ENCODE results near the gene ZNF575.

ZNF575 gene

DNA sequence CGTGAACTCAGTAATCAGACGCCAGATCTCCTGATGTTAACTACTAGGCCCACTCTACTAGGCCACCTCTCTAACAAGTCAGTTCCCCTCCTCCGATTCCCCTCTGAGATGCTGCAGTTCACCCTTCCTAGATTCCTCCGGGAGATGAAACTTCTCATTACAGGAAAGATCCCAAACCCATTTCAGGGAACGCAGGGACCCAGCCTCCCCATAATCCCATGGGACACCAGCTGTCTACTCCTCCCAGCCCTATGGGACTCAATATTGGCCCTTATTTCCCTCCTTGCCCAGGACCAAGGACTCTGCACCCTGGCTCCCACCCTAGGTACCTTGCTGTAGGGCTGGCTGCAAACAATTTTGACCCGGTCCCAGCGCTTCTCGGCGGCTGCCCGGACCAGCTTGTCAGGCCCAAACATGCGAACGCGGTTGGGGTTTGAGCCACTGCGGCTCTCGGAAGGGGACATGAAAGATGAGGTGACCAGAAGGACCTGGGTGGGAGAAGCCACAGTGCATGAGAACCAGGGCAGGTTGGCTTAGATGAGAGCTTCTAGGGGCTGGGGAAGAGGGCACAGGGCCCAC lies 21.4 kb downstream of the ZNF575 start:
- H3K4me1 ChIP-seq (ENCODE audit: insufficient read depth, insufficient read length) = no peaks in the 10 kb centered on the region
- no peak for DNase-seq (ENCODE audit: low read depth, low spot score)
- H3K36me3 ChIP-seq (ENCODE audit: insufficient read depth, insufficient read length, low read length) = peaks cover 51% of the 10 kb centered on the region
- H3K27me3 ChIP-seq (ENCODE audit: insufficient read depth, insufficient read length) = no peaks in the 10 kb centered on the region
- no peak for TF ChIP-seq YY1 (IDR thresholded peaks at IDR 0.05; ENCODE audit: insufficient read depth, insufficient read length)
- H3K9ac ChIP-seq (ENCODE audit: insufficient read length, low read depth) = no peak overlapping the region
- H3K9me3 ChIP-seq (ENCODE audit: insufficient read depth, low read length) = no peaks in the 10 kb centered on the region
- no peak overlapping the region for H3K4me3 ChIP-seq (ENCODE audit: insufficient read length, low read depth)

GRCh38 chr19:43555185-43555770 lies 22.3 kb downstream of the ZNF575 start:
- Histone ChIP-seq H3K9me3 (ENCODE audit: insufficient read depth, low read length) (no peaks in the 10 kb centered on the region), H3K4me1 (ENCODE audit: insufficient read depth, insufficient read length) (no peaks in the 10 kb centered on the region), H3K4me3 (ENCODE audit: insufficient read length, low read depth) (no peak overlapping the region), H3K36me3 (ENCODE audit: insufficient read depth, insufficient read length, low read length) (peaks cover 51% of the 10 kb centered on the region), H3K27me3 (ENCODE audit: insufficient read depth, insufficient read length) (no peaks in the 10 kb centered on the region), H3K9ac (ENCODE audit: insufficient read length, low read depth) (no peak overlapping the region)
- no peak for TF ChIP-seq SUZ12 (IDR thresholded peaks at IDR 0.05; ENCODE audit: extremely low read depth, insufficient read depth, insufficient read length)
- TF ChIP-seq YY1 (IDR thresholded peaks at IDR 0.05; ENCODE audit: insufficient read depth, insufficient read length) = no peak
- TF ChIP-seq ZNF274 (IDR thresholded peaks at IDR 0.05; ENCODE audit: low read depth, low read length) = no peak
- DNase-seq (ENCODE audit: low read depth, low spot score) = peak; percentile 70

- Histone ChIP-seq H3K36me3 (ENCODE audit: insufficient read depth, insufficient read length, low read length) (peaks cover 32% of the 10 kb centered on the region), H3K4me1 (ENCODE audit: insufficient read depth, insufficient read length) (peaks cover 4% of the 10 kb centered on the region), H3K9ac (ENCODE audit: insufficient read length, low read depth) (no peak overlapping the region), H3K27me3 (ENCODE audit: insufficient read depth, insufficient read length) (no peaks in the 10 kb centered on the region), H3K9me3 (ENCODE audit: insufficient read depth, low read length) (no peaks in the 10 kb centered on the region), H3K4me3 (ENCODE audit: insufficient read length, low read depth) (no peak overlapping the region)
- no peak for TF ChIP-seq YY1 (IDR thresholded peaks at IDR 0.05; ENCODE audit: insufficient read depth, insufficient read length)
- no peak for DNase-seq (ENCODE audit: low read depth, low spot score)
Observed at GRCh38 chr19:43560687-43561086, 27.7 kb downstream of the ZNF575 start.

DNA sequence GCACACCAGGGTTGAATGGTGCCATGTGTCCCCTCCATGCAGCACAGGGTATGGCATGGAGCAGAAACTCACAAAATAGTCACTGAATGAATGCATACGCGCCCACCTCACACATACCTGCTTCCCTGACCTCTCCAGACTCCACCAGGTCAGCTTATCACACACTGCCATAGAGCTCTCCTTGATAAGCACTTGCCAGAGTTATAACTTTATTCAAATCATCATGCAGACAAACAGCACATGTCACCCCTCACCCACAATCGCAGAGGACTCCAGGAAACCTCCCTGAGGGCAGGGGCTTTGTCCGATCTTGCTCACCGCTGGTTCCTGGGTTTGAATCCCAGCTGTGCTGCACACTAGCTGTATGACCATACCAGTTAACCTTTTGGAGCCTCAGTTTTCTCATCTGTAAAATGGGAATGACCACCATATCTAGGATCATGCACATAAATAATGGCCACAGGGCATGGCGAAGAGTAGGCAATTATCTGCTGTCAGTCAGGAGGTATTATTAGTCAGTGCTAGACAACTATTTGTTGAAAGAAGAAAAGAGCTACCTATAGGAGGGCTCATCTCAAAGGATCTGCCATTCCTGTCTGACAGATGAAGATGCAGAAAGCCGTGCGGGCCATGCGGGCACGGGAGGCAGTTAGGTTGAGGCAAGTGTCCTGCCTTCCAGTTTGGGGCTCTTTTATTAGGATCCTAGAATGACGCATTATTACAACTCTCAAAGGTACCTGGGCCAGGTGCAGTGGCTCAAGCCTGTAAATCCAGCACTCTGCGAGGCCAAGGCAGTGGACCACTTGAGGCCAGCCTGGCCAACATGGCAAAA lies 28.4 kb downstream of the ZNF575 start:
- Histone ChIP-seq H3K9me3 (ENCODE audit: insufficient read depth, low read length) (no peaks in the 10 kb centered on the region), H3K27me3 (ENCODE audit: insufficient read depth, insufficient read length) (no peaks in the 10 kb centered on the region), H3K9ac (ENCODE audit: insufficient read length, low read depth) (no peak overlapping the region), H3K36me3 (ENCODE audit: insufficient read depth, insufficient read length, low read length) (peaks cover 32% of the 10 kb centered on the region), H3K4me1 (ENCODE audit: insufficient read depth, insufficient read length) (peaks cover 4% of the 10 kb centered on the region), H3K4me3 (ENCODE audit: insufficient read length, low read depth) (no peak overlapping the region)
- DNase-seq (ENCODE audit: low read depth, low spot score) = no peak
- TF ChIP-seq YY1 (IDR thresholded peaks at IDR 0.05; ENCODE audit: insufficient read depth, insufficient read length) (no peak), ZNF274 (IDR thresholded peaks at IDR 0.05; ENCODE audit: low read depth, low read length) (no peak), SUZ12 (IDR thresholded peaks at IDR 0.05; ENCODE audit: extremely low read depth, insufficient read depth, insufficient read length) (no peak)

- no peak overlapping the region for H3K9ac ChIP-seq (ENCODE audit: insufficient read length, low read depth)
- no peak for DNase-seq (ENCODE audit: low read depth, low spot score)
- H3K4me1 ChIP-seq (ENCODE audit: insufficient read depth, insufficient read length) = peaks cover 4% of the 10 kb centered on the region
Observed at GRCh38 chr19:43562226-43562697, 29.3 kb downstream of the ZNF575 start.

DNA sequence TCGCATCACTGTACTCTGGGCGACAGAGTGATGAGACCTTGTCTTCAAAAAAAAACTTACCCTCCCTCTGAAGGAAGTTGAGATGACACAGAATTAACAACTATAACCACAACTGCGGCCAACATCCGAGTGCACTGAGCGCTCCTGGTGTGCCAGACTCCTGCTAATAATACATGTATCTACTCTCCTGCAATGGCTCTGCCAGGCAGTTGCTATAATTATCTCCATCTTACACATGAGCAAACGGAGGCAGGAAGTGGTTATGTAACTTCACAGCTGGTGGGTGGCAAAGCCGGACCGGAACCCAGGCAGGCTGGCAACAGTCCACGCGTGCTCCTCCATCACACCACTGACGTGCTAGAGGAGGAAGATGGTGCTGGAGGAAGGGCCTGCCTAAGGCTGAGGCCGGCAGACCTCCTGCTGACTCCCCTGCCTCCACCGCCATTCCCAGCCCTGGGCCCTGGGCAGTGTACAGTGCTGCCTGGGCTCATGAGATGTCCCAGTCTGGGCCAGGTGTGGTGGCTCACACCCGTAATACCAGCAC lies 29.8 kb downstream of the ZNF575 start:
- Histone ChIP-seq H3K9me3 (ENCODE audit: insufficient read depth, low read length) (no peaks in the 10 kb centered on the region), H3K9ac (ENCODE audit: insufficient read length, low read depth) (no peak overlapping the region), H3K4me3 (ENCODE audit: insufficient read length, low read depth) (no peak overlapping the region), H3K27me3 (ENCODE audit: insufficient read depth, insufficient read length) (no peaks in the 10 kb centered on the region), H3K4me1 (ENCODE audit: insufficient read depth, insufficient read length) (peaks cover 4% of the 10 kb centered on the region), H3K36me3 (ENCODE audit: insufficient read depth, insufficient read length, low read length) (peaks cover 32% of the 10 kb centered on the region)
- TF ChIP-seq ZNF274 (IDR thresholded peaks at IDR 0.05; ENCODE audit: low read depth, low read length) = no peak
- TF ChIP-seq SUZ12 (IDR thresholded peaks at IDR 0.05; ENCODE audit: extremely low read depth, insufficient read depth, insufficient read length) = no peak
- TF ChIP-seq YY1 (IDR thresholded peaks at IDR 0.05; ENCODE audit: insufficient read depth, insufficient read length) = no peak
- no peak for DNase-seq (ENCODE audit: low read depth, low spot score)

More at GRCh38 chr19:43562226-43562697, 29.3 kb downstream of the ZNF575 start:
- H3K27me3 ChIP-seq (ENCODE audit: insufficient read depth, insufficient read length) = no peaks in the 10 kb centered on the region
- no peak overlapping the region for H3K4me3 ChIP-seq (ENCODE audit: insufficient read length, low read depth)
- TF ChIP-seq YY1 (IDR thresholded peaks at IDR 0.05; ENCODE audit: insufficient read depth, insufficient read length) (no peak), ZNF274 (IDR thresholded peaks at IDR 0.05; ENCODE audit: low read depth, low read length) (no peak), SUZ12 (IDR thresholded peaks at IDR 0.05; ENCODE audit: extremely low read depth, insufficient read depth, insufficient read length) (no peak)
- peaks cover 32% of the 10 kb centered on the region for H3K36me3 ChIP-seq (ENCODE audit: insufficient read depth, insufficient read length, low read length)
- H3K9me3 ChIP-seq (ENCODE audit: insufficient read depth, low read length) = no peaks in the 10 kb centered on the region

GRCh38 chr19:43563816-43564457 lies 30.9 kb downstream of the ZNF575 start:
- Histone ChIP-seq H3K4me3 (ENCODE audit: insufficient read length, low read depth) (no peak overlapping the region), H3K9ac (ENCODE audit: insufficient read length, low read depth) (no peak overlapping the region), H3K9me3 (ENCODE audit: insufficient read depth, low read length) (no peaks in the 10 kb centered on the region), H3K36me3 (ENCODE audit: insufficient read depth, insufficient read length, low read length) (peaks cover 30% of the 10 kb centered on the region), H3K4me1 (ENCODE audit: insufficient read depth, insufficient read length) (peaks cover 4% of the 10 kb centered on the region), H3K27me3 (ENCODE audit: insufficient read depth, insufficient read length) (no peaks in the 10 kb centered on the region)
- no peak for DNase-seq (ENCODE audit: low read depth, low spot score)
- TF ChIP-seq ZNF274 (IDR thresholded peaks at IDR 0.05; ENCODE audit: low read depth, low read length) (no peak), YY1 (IDR thresholded peaks at IDR 0.05; ENCODE audit: insufficient read depth, insufficient read length) (no peak), SUZ12 (IDR thresholded peaks at IDR 0.05; ENCODE audit: extremely low read depth, insufficient read depth, insufficient read length) (no peak)
